Measurements from ENCODE around the gene DSCAML1. TPM values are rescaled to one million over a fixed set of nuclear protein-coding genes. Genes with fewer than 3 reads are reported as not detected.

Gene DSCAML1
- total and polyA plus RNA-seq, 3 donors from 2014 or later = 1.6 to 6.1 (median 3.0) TPM

DNA sequence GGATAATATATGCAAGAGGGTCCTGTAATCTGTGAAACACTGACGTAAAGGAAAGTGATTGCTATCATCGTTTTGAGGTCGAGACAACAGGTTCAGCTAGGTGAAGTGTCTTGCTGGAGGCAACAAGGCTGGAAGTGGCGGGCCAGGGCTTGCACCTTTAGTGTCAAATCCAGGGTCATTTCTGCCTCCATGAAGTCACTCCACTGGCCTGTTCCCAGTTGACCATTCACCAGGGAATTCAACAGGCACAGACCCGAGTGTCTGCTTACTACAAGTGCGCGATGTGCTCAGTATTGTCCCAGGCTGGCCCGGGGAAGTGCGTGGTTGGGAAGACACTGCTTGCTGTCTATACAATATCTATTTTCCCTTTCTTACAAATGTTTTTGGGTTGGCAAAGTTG, 244.4 kb downstream of the DSCAML1 start:
- no peaks in the 10 kb centered on the region for H3K9me3 ChIP-seq
- no peak for DNase-seq
- 92 to 95% methylated on average over 9 of the region's 9 CpGs for WGBS, 2 donors
- no peak overlapping the region for H3K27ac ChIP-seq
- no peaks in the 10 kb centered on the region for H3K27me3 ChIP-seq
- intact Hi-C loops (cut with DNase I; ENCODE audit: low total_unique reads) = no loop called here
- TF ChIP-seq, protein P1, sequence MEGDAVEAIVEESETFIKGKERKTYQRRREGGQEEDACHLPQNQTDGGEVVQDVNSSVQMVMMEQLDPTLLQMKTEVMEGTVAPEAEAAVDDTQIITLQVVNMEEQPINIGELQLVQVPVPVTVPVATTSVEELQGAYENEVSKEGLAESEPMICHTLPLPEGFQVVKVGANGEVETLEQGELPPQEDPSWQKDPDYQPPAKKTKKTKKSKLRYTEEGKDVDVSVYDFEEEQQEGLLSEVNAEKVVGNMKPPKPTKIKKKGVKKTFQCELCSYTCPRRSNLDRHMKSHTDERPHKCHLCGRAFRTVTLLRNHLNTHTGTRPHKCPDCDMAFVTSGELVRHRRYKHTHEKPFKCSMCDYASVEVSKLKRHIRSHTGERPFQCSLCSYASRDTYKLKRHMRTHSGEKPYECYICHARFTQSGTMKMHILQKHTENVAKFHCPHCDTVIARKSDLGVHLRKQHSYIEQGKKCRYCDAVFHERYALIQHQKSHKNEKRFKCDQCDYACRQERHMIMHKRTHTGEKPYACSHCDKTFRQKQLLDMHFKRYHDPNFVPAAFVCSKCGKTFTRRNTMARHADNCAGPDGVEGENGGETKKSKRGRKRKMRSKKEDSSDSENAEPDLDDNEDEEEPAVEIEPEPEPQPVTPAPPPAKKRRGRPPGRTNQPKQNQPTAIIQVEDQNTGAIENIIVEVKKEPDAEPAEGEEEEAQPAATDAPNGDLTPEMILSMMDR (IDR thresholded peaks at IDR 0.05) = no peak
- no peak for TF ChIP-seq POLR2A (IDR thresholded peaks at IDR 0.05)
- no peak overlapping the region for H3K4me3 ChIP-seq
- H3K36me3 ChIP-seq (ENCODE audit: low read depth, missing control alignments) = no peaks in the 10 kb centered on the region
- H3K4me1 ChIP-seq = no peaks in the 10 kb centered on the region

DNA sequence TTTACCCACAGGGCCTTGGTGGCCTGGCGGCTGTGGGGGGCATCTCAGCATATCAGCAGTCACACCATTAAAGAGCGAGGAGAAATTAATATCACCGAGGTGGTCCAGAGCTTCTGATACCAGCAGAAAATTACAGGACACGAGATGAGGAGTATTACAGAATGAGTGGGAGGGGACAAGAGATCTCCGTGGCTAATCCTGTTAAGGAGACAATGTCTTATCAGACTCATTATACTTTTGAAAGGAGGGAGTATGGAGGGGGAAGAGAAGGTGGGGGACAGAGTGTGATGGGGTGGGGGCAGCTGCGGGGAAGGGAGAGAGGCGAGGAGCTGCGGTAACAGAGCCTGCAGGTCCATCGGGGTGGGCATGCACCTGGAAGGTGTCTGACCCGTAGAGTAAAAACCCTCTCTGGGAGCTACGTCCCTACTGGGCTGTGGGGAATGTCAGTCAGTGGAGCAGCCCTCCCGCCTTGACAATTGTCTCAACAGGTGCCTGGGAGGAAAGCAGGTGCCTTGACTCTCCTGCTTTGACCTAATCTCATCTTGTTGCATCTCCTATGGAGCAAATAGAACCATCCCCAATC, 245.2 kb downstream of the DSCAML1 start:
- TF ChIP-seq, protein P1 (IDR thresholded peaks at IDR 0.05) = no peak
- TF ChIP-seq POLR2A (IDR thresholded peaks at IDR 0.05) = no peak
- H3K36me3 ChIP-seq (ENCODE audit: low read depth, missing control alignments) = no peaks in the 10 kb centered on the region
- H3K9me3 ChIP-seq = no peaks in the 10 kb centered on the region
- H3K4me3 ChIP-seq = no peak overlapping the region
- intact Hi-C loops (cut with DNase I; ENCODE audit: low total_unique reads) = no loop called here
- no peaks in the 10 kb centered on the region for H3K4me1 ChIP-seq
- H3K27me3 ChIP-seq = no peaks in the 10 kb centered on the region
- no peak for DNase-seq
- WGBS, 2 donors = 83% methylated on average over 11 to 12 of the region's 12 CpGs
- H3K27ac ChIP-seq = no peak overlapping the region

DNA sequence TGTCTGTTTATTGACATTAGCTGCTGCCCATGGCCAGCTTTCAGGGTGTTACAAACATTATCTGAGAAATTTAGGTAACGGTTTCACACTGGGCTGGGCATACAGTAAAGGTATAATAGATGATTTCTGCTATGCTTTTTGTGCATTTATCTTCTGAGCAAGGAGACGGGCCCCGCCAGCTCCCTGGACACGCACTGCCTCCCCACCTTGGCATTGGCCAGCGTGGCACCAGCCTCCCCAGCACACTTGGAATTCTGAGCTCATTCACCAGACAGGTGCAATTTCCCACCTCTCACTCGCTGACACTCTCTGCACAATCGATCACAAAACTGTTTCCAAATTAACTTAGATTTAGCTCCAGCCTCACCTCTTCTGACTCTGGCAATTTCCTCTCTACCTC, 246.6 kb downstream of the DSCAML1 start:
- H3K9me3 ChIP-seq = no peaks in the 10 kb centered on the region
- DNase-seq = no peak
- WGBS, 2 donors = 93 to 96% methylated on average over 7 of the region's 7 CpGs
- intact Hi-C loops (cut with DNase I; ENCODE audit: low total_unique reads) = no loop called here
- no peaks in the 10 kb centered on the region for H3K36me3 ChIP-seq (ENCODE audit: low read depth, missing control alignments)
- H3K4me3 ChIP-seq = no peak overlapping the region
- TF ChIP-seq POLR2A (IDR thresholded peaks at IDR 0.05) = no peak
- TF ChIP-seq, protein P1 (IDR thresholded peaks at IDR 0.05) = no peak
- H3K4me1 ChIP-seq = no peaks in the 10 kb centered on the region
- H3K27ac ChIP-seq = no peak overlapping the region
- no peaks in the 10 kb centered on the region for H3K27me3 ChIP-seq

DNA sequence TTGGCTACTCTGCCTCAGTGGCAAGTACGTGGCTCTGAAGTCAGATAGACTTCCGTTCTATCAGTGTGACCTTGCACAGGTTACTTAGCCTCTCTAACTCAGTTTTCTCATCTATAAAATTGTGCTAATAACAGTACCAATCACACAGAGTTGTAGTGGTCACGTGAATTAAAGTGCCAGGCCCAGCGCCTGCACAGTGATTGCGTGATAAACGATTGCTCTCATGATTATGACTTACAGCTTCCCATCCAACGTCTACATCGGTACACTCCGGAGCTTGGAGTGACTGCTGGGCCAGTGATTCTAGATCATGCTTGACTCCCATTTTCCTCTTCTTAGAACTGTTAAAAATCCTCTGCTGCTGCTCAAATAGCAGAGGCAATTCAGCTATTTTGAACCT, 247.6 kb downstream of the DSCAML1 start:
- Histone ChIP-seq H3K36me3 (ENCODE audit: low read depth, missing control alignments) (no peaks in the 10 kb centered on the region), H3K27ac (no peak overlapping the region), H3K4me1 (no peaks in the 10 kb centered on the region), H3K9me3 (no peaks in the 10 kb centered on the region), H3K4me3 (no peak overlapping the region), H3K27me3 (no peaks in the 10 kb centered on the region)
- no peak for DNase-seq
- 93 to 95% methylated on average over 9 of the region's 9 CpGs for WGBS, 2 donors
- TF ChIP-seq, protein P1 (IDR thresholded peaks at IDR 0.05) = no peak
- TF ChIP-seq POLR2A (IDR thresholded peaks at IDR 0.05) = no peak
- intact Hi-C loops (cut with DNase I; ENCODE audit: low total_unique reads) = no loop called here

DNA sequence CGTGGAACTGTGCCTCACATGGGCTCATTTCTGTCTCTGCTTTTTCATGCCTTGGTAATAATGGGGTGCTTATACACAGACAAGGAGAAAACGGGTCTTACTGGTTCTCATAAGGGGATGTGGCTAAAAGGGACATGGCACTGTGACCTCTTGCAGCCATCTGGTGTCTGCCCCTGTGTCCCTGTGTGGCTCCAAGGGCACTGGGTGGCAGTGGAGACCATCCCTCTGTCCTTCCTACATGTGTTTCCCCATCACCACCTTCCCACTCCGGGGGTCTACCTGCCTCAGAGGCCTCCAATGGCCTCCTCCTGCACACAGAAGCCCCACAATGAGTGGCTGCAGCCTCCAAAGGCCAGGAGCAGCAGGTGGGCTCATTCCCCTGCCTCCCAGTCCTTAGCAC, 248.1 kb downstream of the DSCAML1 start:
- TF ChIP-seq, protein P1 (IDR thresholded peaks at IDR 0.05) = no peak
- TF ChIP-seq POLR2A (IDR thresholded peaks at IDR 0.05) = no peak
- DNase-seq = no peak
- H3K9me3 ChIP-seq = no peaks in the 10 kb centered on the region
- H3K36me3 ChIP-seq (ENCODE audit: low read depth, missing control alignments) = no peaks in the 10 kb centered on the region
- no peaks in the 10 kb centered on the region for H3K27me3 ChIP-seq
- no peak overlapping the region for H3K4me3 ChIP-seq
- intact Hi-C loops (cut with DNase I; ENCODE audit: low total_unique reads) = no loop called here
- no peak overlapping the region for H3K27ac ChIP-seq
- 79 to 90% methylated on average over 3 of the region's 3 CpGs for WGBS, 2 donors
- no peaks in the 10 kb centered on the region for H3K4me1 ChIP-seq

Measured in testis (tissue), 3 donors.